K562 (cell line): Measurements from ENCODE around the gene DBNL. TPM values are rescaled to one million over a fixed set of nuclear protein-coding genes. Genes with fewer than 3 reads are reported as not detected.

Experiments used
- CBFA2T2 ChIP-seq: fragments of 450-650 bp; conservative IDR thresholded peaks from 2 replicates; pipeline ENCODE4 v1.6.1; 2017; ENCODE audit warnings: mild to moderate bottlenecking
- CBX2 ChIP-seq: fragments of 200-600 bp; sonication (generic); IDR thresholded peaks from one replicate; pipeline ENCODE4 v1.6.1; 2012; ENCODE audit warnings: mild to moderate bottlenecking, low read length, inconsistent platforms; ENCODE audit not compliant: insufficient read depth, poor library complexity, severe bottlenecking
- CHCHD3 ChIP-seq: fragments of 250-450 bp; sonication (Bioruptor Pico); IDR thresholded peaks from 2 replicates; pipeline ENCODE4 v2.1.2; 2022; ENCODE audit warnings: mild to moderate bottlenecking
- CREBBP ChIP-seq: IDR thresholded peaks from one replicate; pipeline ENCODE4 v1.6.1; 2012; ENCODE audit warnings: low read depth, mild to moderate bottlenecking, control low read depth, inconsistent platforms, low read length
- KLF10 ChIP-seq: fragments of 250-450 bp; sonication (Bioruptor Pico); IDR thresholded peaks from 2 replicates; pipeline ENCODE4 v1.6.1; 2021; ENCODE audit warnings: matching md5 sums
- SNRNP70 ChIP-seq: fragments of 200-400 bp; formaldehyde crosslinking; optimal IDR thresholded peaks from 2 replicates; pipeline ENCODE3; 2017; ENCODE audit warnings: low read depth, low read length
- TOE1 ChIP-seq, 2 experiments: fragments of 450-650 bp in 1 of 2; sonication (generic) in 1 of 2; formaldehyde crosslinking in 1 of 2; IDR thresholded peaks; 2 replicates each; pipeline versions ENCODE4 v1.7.1 to v1.8.0; 2016 to 2022; ENCODE audit warnings: borderline replicate concordance in 2 of 2, mild to moderate bottlenecking in 2 of 2, antibody characterized with exemption in 1 of 2, inconsistent platforms in 1 of 2, low read depth in 1 of 2, missing genetic modification reagents in 1 of 2, moderate library complexity in 1 of 2
- ZNF311 ChIP-seq: fragments of 250-450 bp; sonication (Bioruptor Pico); IDR thresholded peaks from 2 replicates; pipeline ENCODE4 v1.4.0; 2020; ENCODE audit warnings: mild to moderate bottlenecking, moderate library complexity
- polyA plus RNA-seq, 8 experiments: library from polyadenylated mRNA; depleted of rRNA in 4 of 8; stranded (reverse) in 5 of 8; unstranded in 3 of 8; fragments of >200 nt; fragmentation: Nextera tagmentation in 2 of 8; fragmentation: Illumina TruSeq in 1 of 8; extraction: Ambion mirVana in 2 of 8; extraction: Trizol in 1 of 8; gene quantifications; 2 replicates each; pipeline versions ENCODE4 v1.2.1 to v1.2.3, GENCODE V29; 2011 to 2014; ENCODE audit warnings: inconsistent platforms in 1 of 8, missing spikeins in 1 of 8
- total RNA-seq, 7 experiments: library from RNA; depleted of rRNA in 6 of 7; stranded (reverse); fragments of >200 nt in 6 of 7; fragmentation: Illumina TruSeq in 2 of 7; extraction: Trizol in 2 of 7; gene quantifications; 2 replicates each; pipeline versions ENCODE4 v1.2.1 to v1.2.3, GENCODE V29; 2011 to 2021; ENCODE audit warnings: low replicate concordance in 1 of 7
- TF ChIP-seq, protein P1 (sequence below): sonication (generic); formaldehyde crosslinking; IDR thresholded peaks from 2 replicates; pipeline ENCODE4 v1.8.1; 2023; ENCODE audit warnings: mild to moderate bottlenecking, missing genetic modification reagents
- TF ChIP-seq, protein P2 (sequence below): fragments of 250-450 bp; sonication (Bioruptor Pico); IDR thresholded peaks from 2 replicates; pipeline ENCODE4 v1.4.0; 2020; ENCODE audit warnings: mild to moderate bottlenecking, moderate library complexity
- TF ChIP-seq, protein P3 (sequence below): fragments of 450-650 bp; IDR thresholded peaks from 2 replicates; pipeline ENCODE4 v1.6.1; 2018; ENCODE audit not compliant: partially characterized antibody
- TF ChIP-seq, protein P4 (sequence below): fragments of 450-650 bp; IDR thresholded peaks from 2 replicates; pipeline ENCODE4 v1.6.1; 2016; ENCODE audit warnings: low read depth, mild to moderate bottlenecking, moderate library complexity
- TF ChIP-seq, protein P5 (sequence below): sonication (generic); formaldehyde crosslinking; IDR thresholded peaks from 2 replicates; pipeline ENCODE4 v1.8.1; 2023; ENCODE audit warnings: mild to moderate bottlenecking, missing genetic modification reagents, moderate library complexity

DBNL gene
- total and polyA plus RNA-seq, 9 of the 15 experiments (the other 6 are each of a cell fraction or from before 2014, with no cell fraction given), result 1.9 to 65.1 (median 38.9) TPM

DNA sequence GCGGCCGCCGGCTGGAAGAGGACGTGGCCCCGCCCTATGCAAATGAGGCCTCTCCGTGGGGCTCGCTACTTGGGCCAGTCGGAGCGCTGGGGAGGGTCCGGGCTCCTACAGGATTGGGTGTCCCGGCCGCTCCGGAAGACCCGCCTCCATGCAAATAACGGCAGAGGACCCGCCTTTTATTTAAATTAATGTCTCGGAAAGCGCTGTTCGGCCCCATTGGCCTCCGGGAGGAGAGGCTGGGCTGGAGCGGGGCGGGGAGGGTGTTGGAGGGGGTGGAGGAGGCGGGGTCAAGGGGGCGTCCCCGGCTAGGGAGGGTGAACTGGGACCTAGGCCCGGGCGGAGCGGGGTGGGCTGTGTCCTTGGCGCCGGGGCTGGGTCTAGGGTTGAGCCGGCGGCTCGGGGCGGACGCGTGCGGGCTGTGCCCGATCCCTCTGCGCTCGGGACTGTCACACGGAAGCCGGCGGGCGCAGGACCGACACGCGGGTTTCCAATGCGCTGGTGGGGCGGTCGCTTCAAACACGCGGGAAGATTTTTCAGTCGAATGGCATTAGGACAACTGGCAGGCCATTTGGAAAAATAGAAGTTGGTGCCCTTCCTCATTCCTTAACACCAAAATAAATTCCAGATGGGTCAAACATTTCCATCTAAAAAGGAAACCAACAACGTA, 38.2 kb downstream of the DBNL start (continued):
- no peak for TF ChIP-seq ZNF311 (CRISPR knock-in tag)
- no peak for TF ChIP-seq CBX2
- TF ChIP-seq, protein P1, sequence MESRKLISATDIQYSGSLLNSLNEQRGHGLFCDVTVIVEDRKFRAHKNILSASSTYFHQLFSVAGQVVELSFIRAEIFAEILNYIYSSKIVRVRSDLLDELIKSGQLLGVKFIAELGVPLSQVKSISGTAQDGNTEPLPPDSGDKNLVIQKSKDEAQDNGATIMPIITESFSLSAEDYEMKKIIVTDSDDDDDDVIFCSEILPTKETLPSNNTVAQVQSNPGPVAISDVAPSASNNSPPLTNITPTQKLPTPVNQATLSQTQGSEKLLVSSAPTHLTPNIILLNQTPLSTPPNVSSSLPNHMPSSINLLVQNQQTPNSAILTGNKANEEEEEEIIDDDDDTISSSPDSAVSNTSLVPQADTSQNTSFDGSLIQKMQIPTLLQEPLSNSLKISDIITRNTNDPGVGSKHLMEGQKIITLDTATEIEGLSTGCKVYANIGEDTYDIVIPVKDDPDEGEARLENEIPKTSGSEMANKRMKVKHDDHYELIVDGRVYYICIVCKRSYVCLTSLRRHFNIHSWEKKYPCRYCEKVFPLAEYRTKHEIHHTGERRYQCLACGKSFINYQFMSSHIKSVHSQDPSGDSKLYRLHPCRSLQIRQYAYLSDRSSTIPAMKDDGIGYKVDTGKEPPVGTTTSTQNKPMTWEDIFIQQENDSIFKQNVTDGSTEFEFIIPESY (CRISPR knock-in tag), result 0 out of 2 replicates have a peak, but pooled peaks have one; percentile 39
- TF ChIP-seq SNRNP70, result no peak
- TF ChIP-seq CREBBP, result no peak
- TF ChIP-seq, protein P2, sequence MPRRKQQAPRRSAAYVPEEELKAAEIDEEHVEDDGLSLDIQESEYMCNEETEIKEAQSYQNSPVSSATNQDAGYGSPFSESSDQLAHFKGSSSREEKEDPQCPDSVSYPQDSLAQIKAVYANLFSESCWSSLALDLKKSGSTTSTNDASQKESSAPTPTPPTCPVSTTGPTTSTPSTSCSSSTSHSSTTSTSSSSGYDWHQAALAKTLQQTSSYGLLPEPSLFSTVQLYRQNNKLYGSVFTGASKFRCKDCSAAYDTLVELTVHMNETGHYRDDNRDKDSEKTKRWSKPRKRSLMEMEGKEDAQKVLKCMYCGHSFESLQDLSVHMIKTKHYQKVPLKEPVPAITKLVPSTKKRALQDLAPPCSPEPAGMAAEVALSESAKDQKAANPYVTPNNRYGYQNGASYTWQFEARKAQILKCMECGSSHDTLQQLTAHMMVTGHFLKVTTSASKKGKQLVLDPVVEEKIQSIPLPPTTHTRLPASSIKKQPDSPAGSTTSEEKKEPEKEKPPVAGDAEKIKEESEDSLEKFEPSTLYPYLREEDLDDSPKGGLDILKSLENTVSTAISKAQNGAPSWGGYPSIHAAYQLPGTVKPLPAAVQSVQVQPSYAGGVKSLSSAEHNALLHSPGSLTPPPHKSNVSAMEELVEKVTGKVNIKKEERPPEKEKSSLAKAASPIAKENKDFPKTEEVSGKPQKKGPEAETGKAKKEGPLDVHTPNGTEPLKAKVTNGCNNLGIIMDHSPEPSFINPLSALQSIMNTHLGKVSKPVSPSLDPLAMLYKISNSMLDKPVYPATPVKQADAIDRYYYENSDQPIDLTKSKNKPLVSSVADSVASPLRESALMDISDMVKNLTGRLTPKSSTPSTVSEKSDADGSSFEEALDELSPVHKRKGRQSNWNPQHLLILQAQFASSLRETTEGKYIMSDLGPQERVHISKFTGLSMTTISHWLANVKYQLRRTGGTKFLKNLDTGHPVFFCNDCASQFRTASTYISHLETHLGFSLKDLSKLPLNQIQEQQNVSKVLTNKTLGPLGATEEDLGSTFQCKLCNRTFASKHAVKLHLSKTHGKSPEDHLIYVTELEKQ (CRISPR knock-in tag), result no peak
- TF ChIP-seq, protein P3, sequence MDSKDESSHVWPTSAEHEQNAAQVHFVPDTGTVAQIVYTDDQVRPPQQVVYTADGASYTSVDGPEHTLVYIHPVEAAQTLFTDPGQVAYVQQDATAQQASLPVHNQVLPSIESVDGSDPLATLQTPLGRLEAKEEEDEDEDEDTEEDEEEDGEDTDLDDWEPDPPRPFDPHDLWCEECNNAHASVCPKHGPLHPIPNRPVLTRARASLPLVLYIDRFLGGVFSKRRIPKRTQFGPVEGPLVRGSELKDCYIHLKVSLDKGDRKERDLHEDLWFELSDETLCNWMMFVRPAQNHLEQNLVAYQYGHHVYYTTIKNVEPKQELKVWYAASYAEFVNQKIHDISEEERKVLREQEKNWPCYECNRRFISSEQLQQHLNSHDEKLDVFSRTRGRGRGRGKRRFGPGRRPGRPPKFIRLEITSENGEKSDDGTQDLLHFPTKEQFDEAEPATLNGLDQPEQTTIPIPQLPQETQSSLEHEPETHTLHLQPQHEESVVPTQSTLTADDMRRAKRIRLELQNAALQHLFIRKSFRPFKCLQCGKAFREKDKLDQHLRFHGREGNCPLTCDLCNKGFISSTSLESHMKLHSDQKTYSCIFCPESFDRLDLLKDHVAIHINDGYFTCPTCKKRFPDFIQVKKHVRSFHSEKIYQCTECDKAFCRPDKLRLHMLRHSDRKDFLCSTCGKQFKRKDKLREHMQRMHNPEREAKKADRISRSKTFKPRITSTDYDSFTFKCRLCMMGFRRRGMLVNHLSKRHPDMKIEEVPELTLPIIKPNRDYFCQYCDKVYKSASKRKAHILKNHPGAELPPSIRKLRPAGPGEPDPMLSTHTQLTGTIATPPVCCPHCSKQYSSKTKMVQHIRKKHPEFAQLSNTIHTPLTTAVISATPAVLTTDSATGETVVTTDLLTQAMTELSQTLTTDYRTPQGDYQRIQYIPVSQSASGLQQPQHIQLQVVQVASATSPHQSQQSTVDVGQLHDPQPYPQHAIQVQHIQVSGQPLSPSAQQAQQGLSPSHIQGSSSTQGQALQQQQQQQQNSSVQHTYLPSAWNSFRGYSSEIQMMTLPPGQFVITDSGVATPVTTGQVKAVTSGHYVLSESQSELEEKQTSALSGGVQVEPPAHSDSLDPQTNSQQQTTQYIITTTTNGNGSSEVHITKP, result no peak
- TF ChIP-seq, protein P4, sequence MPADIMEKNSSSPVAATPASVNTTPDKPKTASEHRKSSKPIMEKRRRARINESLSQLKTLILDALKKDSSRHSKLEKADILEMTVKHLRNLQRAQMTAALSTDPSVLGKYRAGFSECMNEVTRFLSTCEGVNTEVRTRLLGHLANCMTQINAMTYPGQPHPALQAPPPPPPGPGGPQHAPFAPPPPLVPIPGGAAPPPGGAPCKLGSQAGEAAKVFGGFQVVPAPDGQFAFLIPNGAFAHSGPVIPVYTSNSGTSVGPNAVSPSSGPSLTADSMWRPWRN, result no peak
- TF ChIP-seq, protein P5, sequence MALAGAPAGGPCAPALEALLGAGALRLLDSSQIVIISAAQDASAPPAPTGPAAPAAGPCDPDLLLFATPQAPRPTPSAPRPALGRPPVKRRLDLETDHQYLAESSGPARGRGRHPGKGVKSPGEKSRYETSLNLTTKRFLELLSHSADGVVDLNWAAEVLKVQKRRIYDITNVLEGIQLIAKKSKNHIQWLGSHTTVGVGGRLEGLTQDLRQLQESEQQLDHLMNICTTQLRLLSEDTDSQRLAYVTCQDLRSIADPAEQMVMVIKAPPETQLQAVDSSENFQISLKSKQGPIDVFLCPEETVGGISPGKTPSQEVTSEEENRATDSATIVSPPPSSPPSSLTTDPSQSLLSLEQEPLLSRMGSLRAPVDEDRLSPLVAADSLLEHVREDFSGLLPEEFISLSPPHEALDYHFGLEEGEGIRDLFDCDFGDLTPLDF (CRISPR knock-in tag), result no peak
- no peak for TF ChIP-seq CBFA2T2
- TF ChIP-seq TOE1 (IDR thresholded peaks at IDR 0.05; ENCODE audit: borderline replicate concordance), result no peak
- no peak for TF ChIP-seq TOE1 (CRISPR knock-in tag; IDR thresholded peaks at IDR 0.05; ENCODE audit: borderline replicate concordance, low read depth)
- TF ChIP-seq CHCHD3 (CRISPR knock-in tag), result no peak
- no peak for TF ChIP-seq KLF10
